Measurements from ENCODE around the gene LARGE2. TPM values are rescaled to one million over a fixed set of nuclear protein-coding genes. Genes with fewer than 3 reads are reported as not detected.

The LARGE2 gene
- total RNA-seq, 2 experiments from 2014 or later: 0.60 to 1.3 TPM

DNA sequence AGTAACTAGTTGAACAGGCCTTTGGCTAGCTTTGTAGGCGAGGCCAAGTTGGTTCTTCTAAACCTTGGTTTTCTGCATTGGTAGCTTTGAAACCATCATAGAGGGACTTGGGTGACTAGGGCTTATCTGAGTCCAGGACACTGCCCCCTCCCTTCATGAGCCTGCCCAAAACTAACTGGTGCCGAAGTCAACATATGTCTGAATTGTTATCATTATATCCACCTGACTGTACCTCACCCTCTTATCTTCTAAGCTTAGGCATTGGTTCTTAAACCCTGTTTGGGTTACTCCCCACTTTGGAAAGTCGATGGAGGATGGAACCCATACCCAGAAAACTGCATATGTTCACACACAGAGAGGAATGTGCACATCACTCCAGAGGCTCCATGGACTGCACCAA lies 44.6 kb upstream of the LARGE2 start:
- no TSS peak for BruUV-seq (replicated peaks)
- Histone ChIP-seq H2AFZ (ENCODE audit: low read length) (no peak overlapping the region), H3K79me2 (ENCODE audit: insufficient read depth, low read depth, low read length) (no peaks in the 10 kb centered on the region), H3K27ac (ENCODE audit: low read depth, low read length, poor library complexity, severe bottlenecking) (no peak overlapping the region), H3K4me2 (ENCODE audit: low read length) (no peak overlapping the region), H3K36me3 (ENCODE audit: insufficient read depth, low read length) (peaks cover 16% of the 10 kb centered on the region; the same call in 1 of the 2 replicates), H3K9me3 (ENCODE audit: low read length) (no peaks in the 10 kb centered on the region), H3K9me2 (ENCODE audit: insufficient read depth, low read length) (no peaks in the 10 kb centered on the region), H4K20me1 (ENCODE audit: insufficient read depth, low read length) (no peaks in the 10 kb centered on the region), H3K4me3 (ENCODE audit: low read depth, low read length, poor library complexity, severe bottlenecking) (no peak overlapping the region), H3K4me1 (ENCODE audit: insufficient read depth, low read length, poor library complexity, severe bottlenecking) (no peaks in the 10 kb centered on the region)
- TF ChIP-seq, protein P1, sequence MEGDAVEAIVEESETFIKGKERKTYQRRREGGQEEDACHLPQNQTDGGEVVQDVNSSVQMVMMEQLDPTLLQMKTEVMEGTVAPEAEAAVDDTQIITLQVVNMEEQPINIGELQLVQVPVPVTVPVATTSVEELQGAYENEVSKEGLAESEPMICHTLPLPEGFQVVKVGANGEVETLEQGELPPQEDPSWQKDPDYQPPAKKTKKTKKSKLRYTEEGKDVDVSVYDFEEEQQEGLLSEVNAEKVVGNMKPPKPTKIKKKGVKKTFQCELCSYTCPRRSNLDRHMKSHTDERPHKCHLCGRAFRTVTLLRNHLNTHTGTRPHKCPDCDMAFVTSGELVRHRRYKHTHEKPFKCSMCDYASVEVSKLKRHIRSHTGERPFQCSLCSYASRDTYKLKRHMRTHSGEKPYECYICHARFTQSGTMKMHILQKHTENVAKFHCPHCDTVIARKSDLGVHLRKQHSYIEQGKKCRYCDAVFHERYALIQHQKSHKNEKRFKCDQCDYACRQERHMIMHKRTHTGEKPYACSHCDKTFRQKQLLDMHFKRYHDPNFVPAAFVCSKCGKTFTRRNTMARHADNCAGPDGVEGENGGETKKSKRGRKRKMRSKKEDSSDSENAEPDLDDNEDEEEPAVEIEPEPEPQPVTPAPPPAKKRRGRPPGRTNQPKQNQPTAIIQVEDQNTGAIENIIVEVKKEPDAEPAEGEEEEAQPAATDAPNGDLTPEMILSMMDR (conservative IDR thresholded peaks at IDR 0.05; ENCODE audit: low read length): no peak
- no peak for TF ChIP-seq EZH2phosphoT487 (IDR thresholded peaks at IDR 0.05; ENCODE audit: borderline replicate concordance, low read depth, low read length)
- ChIA-PET CTCF (ENCODE audit: unreplicated experiment) (no interaction called here), POLR2A (no interaction called here)
- no peak for DNase-seq (ENCODE audit: low spot score)
- intact Hi-C loops (cut with micrococcal nuclease; ENCODE audit: unreplicated experiment): no loop called here

DNA sequence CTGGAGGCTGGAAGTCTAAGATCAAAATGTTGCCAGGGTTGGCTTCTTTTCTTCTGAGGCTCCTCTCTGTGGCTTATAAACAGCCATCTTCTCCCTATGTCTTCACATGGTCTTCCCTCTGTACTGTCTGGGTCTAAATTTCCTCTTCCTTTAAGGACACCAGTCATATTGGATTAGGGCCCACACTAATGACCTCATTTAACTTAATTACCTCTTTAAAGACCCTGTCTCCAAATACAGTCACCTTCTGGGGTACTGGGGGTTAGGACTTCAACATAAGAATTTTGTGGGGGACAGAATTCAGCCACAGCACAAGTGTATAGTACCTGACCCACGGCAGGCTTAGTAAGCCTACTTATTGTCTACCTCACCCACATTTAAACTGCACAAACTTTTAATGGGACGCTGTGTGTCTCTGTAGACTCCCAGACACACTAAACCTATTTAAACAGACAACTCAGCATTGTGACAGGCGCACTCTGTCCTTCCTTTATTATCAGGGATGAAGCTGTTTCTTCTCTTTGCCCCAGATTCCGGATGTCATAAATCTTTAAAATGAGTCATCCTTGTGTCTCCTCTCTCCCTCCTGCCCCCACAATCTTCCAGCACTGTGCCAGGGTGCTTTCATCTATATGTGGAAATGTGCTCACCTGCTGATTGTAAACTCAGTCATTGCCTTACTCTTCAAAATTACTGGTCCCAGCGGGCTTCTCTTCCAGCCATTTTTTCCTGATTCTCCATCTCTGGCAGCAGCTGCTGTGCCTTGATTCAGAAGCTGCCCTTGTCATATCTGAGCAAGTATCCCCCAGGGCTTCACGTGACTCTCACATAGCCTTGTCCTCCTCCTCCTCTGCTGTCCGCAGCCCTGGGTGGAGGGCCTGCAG lies 42.4 kb upstream of the LARGE2 start:
- no peaks in the 10 kb centered on the region for H4K20me1 ChIP-seq (ENCODE audit: insufficient read depth, low read length)
- POLR2A ChIA-PET: interaction anchor here (0.5 kb wide), 1 partner anchor 494 kb away, joined by 5 read pairs; no protein-coding TSS in a partner anchor
- no peak overlapping the region for H2AFZ ChIP-seq (ENCODE audit: low read length)
- BruUV-seq (replicated peaks): no TSS peak
- no peaks in the 10 kb centered on the region for H3K4me1 ChIP-seq (ENCODE audit: insufficient read depth, low read length, poor library complexity, severe bottlenecking)
- intact Hi-C loops (cut with micrococcal nuclease; ENCODE audit: unreplicated experiment): no loop called here
- H3K4me2 ChIP-seq (ENCODE audit: low read length): no peak overlapping the region
- H3K36me3 ChIP-seq (ENCODE audit: insufficient read depth, low read length): peaks cover 5% of the 10 kb centered on the region; the same call in 1 of the 2 replicates
- no peak overlapping the region for H3K4me3 ChIP-seq (ENCODE audit: low read depth, low read length, poor library complexity, severe bottlenecking)
- no peak overlapping the region for H3K27ac ChIP-seq (ENCODE audit: low read depth, low read length, poor library complexity, severe bottlenecking)
- H3K9me3 ChIP-seq (ENCODE audit: low read length): no peaks in the 10 kb centered on the region
- CTCF ChIA-PET (ENCODE audit: unreplicated experiment): no interaction called here
- no peaks in the 10 kb centered on the region for H3K79me2 ChIP-seq (ENCODE audit: insufficient read depth, low read depth, low read length)
- no peaks in the 10 kb centered on the region for H3K9me2 ChIP-seq (ENCODE audit: insufficient read depth, low read length)
- DNase-seq (ENCODE audit: low spot score): no peak
- no peak for TF ChIP-seq EZH2phosphoT487 (IDR thresholded peaks at IDR 0.05; ENCODE audit: borderline replicate concordance, low read depth, low read length)
- TF ChIP-seq, protein P1 (conservative IDR thresholded peaks at IDR 0.05; ENCODE audit: low read length): no peak

Measured in OCI-LY7 (cell line).